SK-N-SH treated with all-trans-retinoic acid at 6 μM for 48 hours (cell line): Measurements from ENCODE around the gene MSANTD4.

Experiments used
- ARNTL ChIP-seq: fragments of 450-650 bp; formaldehyde crosslinking; IDR thresholded peaks from 2 replicates; pipeline ENCODE4 v1.5.0; 2020; ENCODE audit warnings: low read depth, mild to moderate bottlenecking, moderate library complexity, borderline replicate concordance
- CREB5 ChIP-seq: fragments of 250-450 bp; sonication (Bioruptor Pico); IDR thresholded peaks from 2 replicates; pipeline ENCODE4 v1.5.1; 2020; ENCODE audit warnings: low read depth, mild to moderate bottlenecking, moderate library complexity
- CSDC2 ChIP-seq: fragments of 250-450 bp; sonication (Bioruptor Pico); IDR thresholded peaks from 2 replicates; pipeline ENCODE4 v1.5.0; 2020; ENCODE audit warnings: mild to moderate bottlenecking, moderate library complexity
- CSRNP3 ChIP-seq: fragments of 250-450 bp; sonication (Bioruptor Pico); IDR thresholded peaks from 2 replicates; pipeline ENCODE4 v1.5.1; 2021; ENCODE audit warnings: mild to moderate bottlenecking, moderate library complexity
- GLIS3 ChIP-seq: fragments of 250-450 bp; sonication (Bioruptor Pico); IDR thresholded peaks from 2 replicates; pipeline ENCODE4 v1.5.0; 2020; ENCODE audit warnings: mild to moderate bottlenecking, moderate library complexity
- PATZ1 ChIP-seq: fragments of 250-450 bp; sonication (Bioruptor Pico); IDR thresholded peaks from 2 replicates; pipeline ENCODE4 v1.8.0; 2020; ENCODE audit warnings: mild to moderate bottlenecking, moderate library complexity, borderline replicate concordance
- POU6F1 ChIP-seq: fragments of 250-450 bp; sonication (Bioruptor Pico); IDR thresholded peaks from 2 replicates; pipeline ENCODE4 v1.8.0; 2021; ENCODE audit warnings: low read depth, mild to moderate bottlenecking, moderate library complexity, borderline replicate concordance
- RARB ChIP-seq: fragments of 250-450 bp; sonication (Bioruptor Pico); IDR thresholded peaks from 2 replicates; pipeline ENCODE4 v1.8.0; 2021; ENCODE audit warnings: mild to moderate bottlenecking, moderate library complexity
- ZFP30 ChIP-seq: fragments of 450-650 bp; formaldehyde crosslinking; IDR thresholded peaks from 2 replicates; pipeline ENCODE4 v1.5.0; 2022; ENCODE audit warnings: mild to moderate bottlenecking, moderate library complexity
- ZNF70 ChIP-seq: fragments of 450-650 bp; formaldehyde crosslinking; IDR thresholded peaks from 2 replicates; pipeline ENCODE4 v1.5.0; 2020; ENCODE audit warnings: mild to moderate bottlenecking, moderate library complexity
- ZNF8 ChIP-seq: fragments of 450-650 bp; formaldehyde crosslinking; IDR thresholded peaks from 2 replicates; pipeline ENCODE4 v1.5.0; 2020; ENCODE audit warnings: mild to moderate bottlenecking, moderate library complexity

- TF ChIP-seq PATZ1 (CRISPR knock-in tag) (no peak), GLIS3 (CRISPR knock-in tag) (no peak), CREB5 (CRISPR knock-in tag) (no peak), RARB (CRISPR knock-in tag) (no peak), ARNTL (CRISPR knock-in tag) (no peak), ZNF70 (CRISPR knock-in tag) (no peak), CSRNP3 (CRISPR knock-in tag) (no peak), ZNF8 (CRISPR knock-in tag) (no peak), CSDC2 (CRISPR knock-in tag) (no peak), POU6F1 (CRISPR knock-in tag) (no peak), ZFP30 (CRISPR knock-in tag) (no peak)
These were observed 9.3 kb upstream of the MSANTD4 start for GRCh38 chr11:106031202-106031810.
